CD4-positive, alpha-beta T cell treated with Interleukin-2 at 100 ng/mL for 4 hours (primary cell): ENCODE results near the gene MRPL28.
A peak's percentile ranks its signal among the peaks of the same experiment; 100 is the strongest.
"Not testable (repeated sequence)": the region's sequence is repeated elsewhere in the genome, so short reads cannot be mapped to it uniquely, and the experiment has no call there.

Source experiments
- DNase-seq: peaks from one replicate; pipeline ENCODE4 v3.0.0-alpha.2; 2020; ENCODE audit warnings: low spot score

The MRPL28 gene

DNA sequence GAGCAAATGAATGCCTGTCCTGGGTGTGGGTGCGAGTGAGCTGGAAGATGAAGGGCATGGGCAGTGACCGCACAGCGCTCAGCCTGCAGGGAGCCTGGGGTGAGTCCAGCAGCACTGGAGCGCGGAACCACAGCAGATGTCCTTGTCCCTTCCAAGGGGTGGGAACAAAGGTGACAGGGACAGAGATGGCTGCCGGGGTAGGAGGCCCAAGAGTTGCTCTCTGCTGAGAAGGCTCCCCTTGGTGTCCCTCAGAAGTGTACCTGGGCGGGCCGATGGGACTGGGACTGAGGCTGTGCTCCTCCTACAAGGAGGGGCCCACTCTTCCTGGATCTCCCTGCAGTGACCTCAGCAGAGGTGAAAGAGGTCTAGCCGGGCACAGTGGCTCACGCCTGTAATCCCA, 19.0 kb upstream of the MRPL28 start:
- DNase-seq: no peak

DNA sequence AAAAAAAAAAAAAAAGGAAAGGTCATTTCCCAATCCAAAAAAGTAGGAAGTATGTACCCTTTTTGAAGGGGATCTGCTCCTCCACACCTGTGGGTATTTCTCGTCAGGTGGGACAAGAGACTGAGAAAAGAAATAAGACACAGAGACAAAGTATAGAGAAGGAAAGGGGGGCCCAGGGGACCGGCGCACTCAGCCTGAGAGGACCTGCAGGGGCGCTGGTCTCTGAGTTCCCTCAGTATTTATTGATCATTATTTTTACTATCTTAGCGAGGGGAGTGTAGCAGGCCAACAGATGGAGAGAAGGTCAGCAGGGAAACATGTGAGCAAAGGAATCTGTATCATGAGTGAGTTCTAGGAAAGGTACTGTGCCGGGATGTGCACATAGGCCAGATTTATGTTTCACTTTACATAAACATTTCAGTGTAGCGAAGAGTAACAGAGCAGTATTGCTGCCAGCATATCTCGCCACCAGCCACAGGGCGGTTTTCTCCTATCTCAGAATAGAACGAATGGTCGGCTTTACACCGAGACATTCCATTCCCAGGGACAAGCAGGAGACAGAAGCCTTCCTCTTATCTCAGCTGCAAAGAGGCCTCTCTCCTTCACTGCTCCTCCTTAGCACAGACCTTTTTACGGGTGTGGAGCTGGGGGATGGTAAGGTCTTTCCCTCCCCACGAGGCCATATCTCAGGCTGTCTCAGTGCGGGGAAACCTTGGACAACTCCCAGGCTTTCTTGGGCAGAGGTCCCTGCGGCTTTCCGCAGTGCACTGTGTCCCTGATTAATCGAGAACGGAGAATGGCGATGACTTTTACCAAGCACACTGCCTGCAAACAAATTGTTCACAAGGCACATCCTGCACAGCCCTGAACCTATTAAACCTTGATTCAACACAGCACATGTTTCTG, 17.7 kb upstream of the MRPL28 start:
- not testable (repeated sequence) for DNase-seq

GRCh38 chr16:386641-387156, 16.4 kb upstream of the MRPL28 start:
- no peak for DNase-seq

DNA sequence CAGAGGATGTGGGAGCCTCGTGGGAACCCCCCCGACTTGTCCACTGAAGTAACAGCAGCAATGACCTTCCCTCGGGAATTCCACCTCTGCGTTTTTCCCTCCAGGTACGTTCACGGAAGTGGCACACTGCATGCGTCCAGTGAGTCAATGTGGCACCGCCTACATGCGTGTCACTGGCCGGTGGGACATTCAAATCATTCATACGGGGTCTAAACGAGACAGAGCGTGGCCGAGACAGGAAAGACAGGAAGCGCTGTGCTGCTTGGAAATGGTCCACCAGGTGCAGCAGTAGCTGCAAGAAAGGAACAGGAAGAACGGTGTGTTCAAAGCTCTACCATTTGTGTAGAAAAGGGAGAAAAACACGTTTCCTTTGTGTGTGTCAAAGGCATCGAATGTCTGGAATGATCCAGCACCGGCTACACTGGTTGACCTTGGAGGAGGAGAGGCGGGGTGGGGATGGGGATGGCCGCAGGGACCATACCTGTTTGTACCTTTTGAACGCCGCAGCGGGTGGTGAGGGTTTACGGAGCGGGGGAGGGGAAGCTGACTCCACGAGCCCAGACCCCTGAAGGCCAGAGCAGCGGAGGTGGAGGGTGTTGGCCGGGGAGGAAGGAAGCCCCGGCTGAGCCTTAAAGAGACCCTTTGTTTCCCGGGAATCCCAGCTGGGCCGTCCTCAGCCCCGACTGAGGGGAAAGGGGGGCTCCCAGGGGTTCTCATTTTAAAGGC, 13.2 kb upstream of the MRPL28 start:
- no peak for DNase-seq

DNA sequence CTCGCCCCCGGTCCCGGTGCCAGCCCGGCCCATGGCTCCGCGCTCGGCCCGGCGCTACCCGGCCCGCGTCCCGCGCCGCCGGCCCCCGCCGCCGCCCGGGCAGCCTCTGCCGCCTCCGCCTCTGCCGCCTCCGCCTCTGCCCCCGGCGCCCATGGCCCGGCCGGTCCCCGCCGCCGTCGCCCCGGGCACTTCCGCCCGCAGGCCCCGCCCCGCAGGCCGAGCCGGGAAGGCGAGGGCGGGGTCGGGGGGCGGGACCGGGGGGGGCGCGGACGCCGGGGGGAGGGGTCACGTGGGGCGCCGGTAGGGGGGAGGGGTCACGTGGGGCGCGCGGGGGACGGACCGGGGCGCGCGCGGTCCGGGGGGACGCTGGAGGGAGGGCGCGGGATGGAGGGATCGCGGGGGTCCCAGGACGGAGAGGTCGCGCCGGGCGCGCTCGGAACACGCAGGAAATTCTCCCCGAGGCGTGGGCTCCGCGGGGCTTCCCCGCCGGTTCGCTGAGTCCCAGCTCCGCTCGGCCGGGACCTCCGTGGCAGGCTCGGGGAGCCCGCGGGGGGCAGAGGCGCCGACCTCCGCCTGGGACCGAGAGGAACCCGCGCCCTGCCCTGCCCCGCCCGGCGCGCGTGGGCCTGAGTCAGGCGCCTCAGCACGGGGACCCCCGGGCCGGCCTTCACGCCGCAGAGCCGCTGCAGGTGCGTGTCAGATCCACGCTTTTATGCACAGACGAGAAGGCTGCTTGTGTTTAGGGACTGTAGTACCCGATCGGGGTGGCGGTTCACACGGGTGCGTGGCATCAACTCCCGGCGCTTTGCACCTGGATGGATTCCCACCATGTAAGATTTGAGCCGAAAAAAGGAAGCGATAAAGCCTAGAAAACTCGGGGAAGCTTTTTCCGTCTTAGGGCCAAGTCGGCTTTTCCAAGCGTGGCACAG, 11.7 kb upstream of the MRPL28 start, which contains the start of gene PGAP6:
TSS of gene PGAP6 (minus strand) at position 190 of the 929 bp plus-strand sequence. CDS start at position 33, 157 bp downstream.
- peak; percentile 60 for DNase-seq

DNA sequence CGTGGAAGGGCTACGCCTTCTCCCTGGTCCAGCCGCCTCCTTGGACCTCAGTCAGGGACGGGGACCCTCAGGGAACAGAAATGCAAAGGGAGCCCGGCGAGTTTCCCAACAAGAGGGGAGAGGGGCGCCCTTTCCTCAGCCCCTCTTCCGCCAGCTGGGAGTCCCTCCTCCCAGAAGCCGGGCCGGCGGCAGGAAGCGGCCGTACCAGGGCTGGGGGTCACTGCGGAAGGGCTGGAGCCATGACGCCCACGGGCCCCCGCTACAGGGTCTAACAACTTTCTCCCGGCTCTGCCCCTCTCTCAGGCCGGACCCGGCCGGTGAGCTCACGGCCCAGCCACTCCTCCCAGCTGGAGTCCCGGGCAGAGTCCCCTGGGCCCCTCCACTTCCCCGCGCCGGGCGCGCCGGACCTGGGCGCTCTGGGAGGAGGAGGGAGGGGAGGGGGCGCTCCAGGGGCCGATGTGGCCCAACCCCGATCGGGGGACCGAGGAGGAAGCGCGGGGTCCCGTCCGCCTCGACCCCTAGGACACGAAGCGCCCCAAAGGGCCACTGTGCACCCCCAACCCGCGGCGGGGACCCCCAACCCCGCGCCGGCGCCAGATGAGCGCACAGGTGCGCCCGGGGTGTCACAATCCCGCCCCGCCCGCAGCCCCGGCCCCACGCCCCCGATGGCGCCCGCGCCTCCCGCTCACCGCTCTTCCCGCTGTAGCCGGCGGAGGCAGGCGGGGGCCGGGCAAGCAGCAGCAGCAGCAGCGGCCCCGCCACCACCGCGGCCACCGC, 10.9 kb upstream of the MRPL28 start:
- DNase-seq: no peak

DNA sequence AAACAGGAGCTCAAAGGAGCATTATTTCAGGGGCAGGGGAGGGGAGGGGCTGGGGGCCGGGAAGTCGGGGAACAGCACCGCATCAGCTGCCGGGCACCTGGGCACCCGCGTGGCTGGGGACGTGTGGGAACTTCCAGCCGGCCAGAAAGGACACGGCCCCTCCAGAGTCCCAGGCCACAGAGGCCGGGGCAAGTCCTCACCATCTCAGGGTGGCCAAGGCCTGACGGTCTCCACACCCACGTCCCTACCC, 10.3 kb upstream of the MRPL28 start:
- DNase-seq: no peak

GRCh38 chr16:379961-380761, 9.8 kb upstream of the MRPL28 start:
- peak; percentile 41 for DNase-seq

DNA sequence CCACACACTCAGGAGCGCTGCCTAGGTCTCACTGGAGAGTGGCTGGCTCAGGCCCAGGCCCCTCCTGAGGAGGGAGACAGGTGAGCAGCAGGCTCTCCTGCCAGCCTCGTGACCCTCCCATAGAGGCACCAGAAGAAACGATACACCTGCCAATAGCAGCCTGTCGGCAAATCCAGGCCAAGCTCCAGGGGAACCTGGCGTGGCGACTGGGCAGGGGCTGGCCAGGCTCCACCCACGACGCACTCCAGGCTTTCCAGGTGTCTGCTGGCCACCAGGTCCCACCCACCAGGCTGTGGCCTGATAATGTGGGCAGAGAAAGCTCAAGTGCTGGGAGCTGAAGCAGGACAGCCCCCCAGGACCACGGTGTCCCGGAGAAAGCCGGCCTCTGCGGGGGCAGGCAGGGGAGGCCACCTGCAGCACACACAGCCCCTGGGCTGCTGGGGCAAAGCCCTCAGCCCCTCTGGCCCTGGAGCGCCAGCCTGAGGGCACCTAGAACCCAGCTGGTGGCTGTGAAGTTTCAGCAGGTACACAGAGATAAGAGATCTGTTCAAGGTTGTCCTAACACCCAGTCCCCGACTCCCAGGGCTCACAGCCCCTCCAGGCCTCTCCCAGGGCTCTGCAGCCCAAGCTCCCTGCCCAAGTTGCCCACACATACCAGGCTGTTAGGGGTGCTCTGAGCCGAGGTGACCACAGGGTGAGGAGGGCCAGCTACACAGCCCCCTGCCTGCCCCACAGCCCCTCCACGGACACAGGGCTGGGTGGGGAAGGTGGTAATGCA, 9.0 kb upstream of the MRPL28 start:
- no peak for DNase-seq

- no peak for DNase-seq
Measured at GRCh38 chr16:378821-379182, 8.5 kb upstream of the MRPL28 start.

DNA sequence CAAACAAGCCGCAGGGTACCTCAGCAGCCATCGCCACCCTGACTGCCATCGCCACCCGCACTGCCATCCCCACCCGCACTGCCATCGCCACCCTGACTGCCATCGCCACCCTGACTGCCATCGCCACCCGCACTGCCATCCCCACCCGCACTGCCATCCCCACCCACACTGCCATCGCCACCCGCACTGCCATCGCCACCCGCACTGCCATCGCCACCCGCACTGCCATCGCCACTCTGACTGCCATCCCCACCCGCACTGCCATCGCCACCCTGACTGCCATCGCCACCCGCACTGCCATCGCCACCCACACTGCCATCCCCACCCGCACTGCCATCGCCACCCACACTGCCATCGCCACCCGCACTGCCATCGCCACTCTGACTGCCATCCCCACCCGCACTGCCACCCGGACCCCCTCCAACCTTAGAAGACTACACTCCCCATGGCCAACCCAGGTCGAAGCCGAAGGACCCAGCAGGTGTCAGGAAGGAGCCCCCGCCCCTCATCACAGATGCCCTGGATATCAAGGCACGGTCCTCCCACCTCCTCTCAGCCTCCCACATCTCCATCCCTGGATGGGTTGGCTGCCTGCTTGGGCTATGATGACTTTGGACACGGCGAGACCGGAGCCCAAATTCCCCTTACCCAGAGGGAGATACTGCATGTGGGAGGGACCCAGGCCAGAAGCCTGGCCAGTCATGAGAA, 7.9 kb upstream of the MRPL28 start:
- DNase-seq: not testable (repeated sequence)

DNA sequence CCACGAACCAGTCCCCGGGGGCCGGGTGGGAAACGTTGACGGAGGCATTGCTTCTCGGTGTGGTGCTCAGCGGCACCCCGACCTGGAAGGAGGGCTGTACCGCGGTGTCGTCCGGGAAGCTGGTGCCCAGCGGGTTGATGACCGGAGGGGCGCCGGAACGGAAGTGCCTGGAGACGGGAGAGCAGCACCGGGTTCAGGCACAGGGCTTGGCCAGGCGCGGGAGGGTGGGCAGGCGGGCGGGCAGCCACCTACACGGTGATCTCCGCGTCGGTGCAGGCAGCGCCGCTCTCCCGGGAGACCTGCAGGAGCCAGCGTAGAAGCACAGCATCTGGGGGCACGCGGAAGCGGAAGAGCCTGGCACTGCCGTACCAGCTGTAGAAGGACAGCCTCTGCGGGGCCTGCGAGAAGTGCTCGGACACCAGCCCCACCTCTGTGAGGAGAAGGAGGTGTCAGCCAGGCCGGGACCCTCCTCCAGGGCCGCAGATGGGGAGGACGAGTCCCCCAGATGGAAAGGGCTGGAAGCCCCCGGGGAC, 7.1 kb upstream of the MRPL28 start:
- no peak for DNase-seq

DNA sequence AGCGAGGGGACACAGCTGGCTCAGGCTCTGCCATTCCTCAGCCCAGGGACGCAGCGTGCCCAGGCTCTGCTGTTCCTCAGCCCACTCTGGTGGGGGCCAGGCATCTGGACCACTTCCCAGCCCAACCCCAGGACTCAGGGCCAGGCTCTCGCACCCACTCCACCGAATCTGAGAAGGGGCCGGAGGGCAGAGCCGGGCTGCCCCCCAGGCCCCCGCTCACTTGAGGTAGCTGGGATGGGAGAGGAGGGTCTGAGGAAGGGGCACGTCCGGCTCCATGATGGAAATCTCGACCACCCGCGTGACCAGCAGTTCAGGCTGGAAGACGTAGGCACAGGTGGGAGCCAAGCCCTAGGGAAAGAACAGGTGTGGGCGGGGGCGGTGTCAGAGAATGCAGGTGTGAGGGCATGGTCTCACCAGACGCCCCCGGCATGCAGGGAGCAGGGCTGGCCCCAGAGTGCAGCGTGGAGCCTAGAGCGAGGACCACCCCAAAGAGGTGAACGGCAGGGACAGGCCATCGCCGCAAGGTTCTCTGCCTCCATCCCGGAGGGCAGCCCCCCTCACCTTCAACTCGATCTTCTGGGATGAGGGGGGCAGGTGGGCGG, 6.6 kb upstream of the MRPL28 start:
- no peak for DNase-seq

DNA sequence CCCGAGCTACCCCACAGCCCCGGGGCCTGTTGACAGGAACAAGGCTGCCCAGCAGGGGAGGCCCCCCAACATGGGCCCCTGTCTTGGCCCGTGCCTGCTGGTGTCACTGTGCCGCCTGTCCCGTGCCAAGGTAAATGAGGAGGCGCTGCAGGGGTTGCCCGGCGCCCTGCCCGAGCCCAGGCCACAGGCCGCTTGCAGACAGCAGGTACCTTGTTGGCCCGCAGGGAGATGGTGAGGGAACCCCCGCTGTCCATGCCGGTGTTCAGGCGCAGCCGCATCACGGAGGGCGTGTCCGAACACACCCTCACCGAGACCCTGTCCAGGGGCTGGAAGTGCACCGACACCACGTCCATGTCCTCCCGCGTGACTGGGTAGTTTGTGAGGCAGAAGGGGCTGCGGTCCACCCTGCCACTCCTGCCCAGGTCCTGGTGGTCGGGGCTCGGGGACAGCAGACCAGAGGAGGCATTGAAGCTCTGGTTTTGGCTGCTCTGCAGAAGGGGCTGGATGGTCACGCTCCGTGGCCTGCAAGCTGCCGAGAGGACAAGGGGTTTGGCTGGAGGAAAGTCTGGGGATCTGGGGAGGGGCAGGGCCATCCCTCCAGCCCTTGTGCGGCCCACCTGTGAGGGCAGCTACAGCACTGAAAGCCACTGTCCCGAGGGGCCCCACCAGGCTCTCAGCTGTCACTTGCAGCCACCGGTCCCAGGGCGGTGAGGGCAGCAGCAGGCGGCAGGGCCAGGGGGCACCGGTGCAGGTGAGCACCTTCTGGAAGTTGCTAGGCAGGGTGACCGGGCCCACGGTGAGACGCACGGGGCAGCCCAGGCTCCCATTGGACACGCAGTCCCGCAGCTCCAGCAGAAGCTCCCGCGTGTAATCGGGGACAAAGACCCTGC, 5.8 kb upstream of the MRPL28 start:
- no peak for DNase-seq

DNA sequence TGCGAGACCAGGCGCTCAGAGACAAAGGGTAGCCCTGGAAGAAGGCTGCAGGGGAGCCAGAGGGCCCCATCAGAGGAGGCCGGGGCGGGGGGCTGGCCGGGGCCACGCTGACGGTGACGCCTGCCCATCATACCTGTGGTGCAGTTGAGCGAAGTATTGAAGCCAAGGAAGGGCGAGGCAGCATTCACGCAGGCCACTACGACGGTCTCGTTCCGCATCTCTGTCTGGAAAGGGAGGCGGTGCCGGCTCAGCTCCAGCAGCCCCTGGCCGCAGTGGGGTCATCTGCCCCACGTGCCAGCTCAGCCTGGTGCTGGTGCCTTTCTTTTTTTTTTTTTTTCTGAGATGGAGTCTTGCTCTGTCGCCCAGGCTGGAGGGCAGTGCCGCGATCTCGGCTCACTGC, 4.9 kb upstream of the MRPL28 start:
- no peak for DNase-seq

DNA sequence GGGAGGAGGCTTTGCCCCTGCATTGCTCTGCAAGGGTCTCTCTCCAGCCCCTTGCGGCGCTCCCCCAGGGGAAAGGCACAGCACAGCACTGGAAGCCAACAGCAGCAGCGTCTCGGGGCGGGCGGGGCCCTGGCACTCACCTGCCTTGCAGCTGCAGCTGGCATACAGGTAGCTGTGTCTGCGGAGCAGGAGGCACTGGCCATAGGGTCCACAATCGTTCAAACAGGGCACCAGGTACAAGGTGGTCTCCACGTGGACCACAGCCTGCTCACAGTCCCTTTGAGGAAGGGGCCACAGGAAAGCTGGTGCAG, 4.2 kb upstream of the MRPL28 start:
- no peak for DNase-seq

DNA sequence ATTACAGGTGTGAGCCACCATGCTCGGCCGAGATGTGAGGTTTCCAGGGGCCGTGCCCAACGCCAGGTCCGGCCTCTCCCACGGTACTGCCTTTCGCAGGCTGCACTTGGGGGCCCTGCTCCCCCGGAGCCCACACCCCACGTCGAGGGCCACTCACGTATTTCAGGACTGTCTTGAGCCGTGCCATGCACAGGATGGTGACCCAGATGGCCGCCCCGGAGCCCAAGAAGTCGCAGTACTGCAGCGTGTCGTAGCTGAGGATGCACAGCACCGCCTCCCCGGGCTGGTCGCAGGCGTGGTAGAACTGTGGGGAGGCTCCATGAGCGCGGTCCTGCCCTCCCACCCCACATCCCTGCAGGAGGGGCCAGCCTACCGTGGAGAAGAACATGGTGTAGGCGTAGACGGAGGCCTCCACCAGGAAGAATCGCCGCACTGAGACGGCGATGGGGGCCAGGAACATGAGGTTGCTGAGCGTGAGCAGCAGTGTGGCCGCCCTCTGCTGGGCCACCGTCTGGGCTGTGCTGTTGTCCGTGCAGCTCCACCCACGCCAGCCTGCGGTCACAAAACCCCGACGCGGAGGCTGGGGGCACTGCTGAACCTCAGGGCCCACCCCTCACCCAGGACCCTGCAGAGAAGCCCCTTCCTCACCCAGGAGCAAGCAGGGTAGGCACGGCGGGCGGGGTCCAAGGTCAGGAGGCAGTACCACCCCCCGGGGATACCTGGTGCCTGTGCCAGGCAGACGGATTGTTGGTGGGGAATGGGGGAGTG, 3.7 kb upstream of the MRPL28 start:
- DNase-seq: no peak
